Mucosa of descending colon (tissue), 3 donors: Measurements from ENCODE around the gene ELP4. TPM values are rescaled to one million over a fixed set of nuclear protein-coding genes. Genes with fewer than 3 reads are reported as not detected.

Source experiments
- ATAC-seq: fragments of 200-7000 bp; cut with Tn5 transposase; one replicate; pipeline ENCODE4 v1.9.1; 2020; ENCODE audit warnings: mild to moderate bottlenecking, moderate library complexity
- DNase-seq, 3 donors: peaks; one replicate each; pipeline ENCODE4 v3.0.0-alpha.2; 2020
- H3K36me3 ChIP-seq: fragments of 200-600 bp; one replicate; pipeline ENCODE4 v1.8.0; 2021; ENCODE audit warnings: low read depth, mild to moderate bottlenecking
- H3K4me1 ChIP-seq: fragments of 200-600 bp; one replicate; pipeline ENCODE4 v1.8.0; 2021; ENCODE audit warnings: low read depth, mild to moderate bottlenecking
- H3K4me3 ChIP-seq: fragments of 200-600 bp; one replicate; pipeline ENCODE4 v1.8.0; 2021; ENCODE audit warnings: mild to moderate bottlenecking
- H3K9me3 ChIP-seq: fragments of 200-600 bp; one replicate; pipeline ENCODE4 v1.8.0; 2021; ENCODE audit warnings: mild to moderate bottlenecking
- CTCF ChIP-seq: fragments of 200-600 bp; IDR thresholded peaks from one replicate; pipeline ENCODE4 v1.8.0; 2022; ENCODE audit warnings: antibody characterized with exemption, mild to moderate bottlenecking
- intact Hi-C, 2 donors: fragments of 100-400 bp; cut with DNase I in 1 of 2; cut with micrococcal nuclease in 1 of 2; formaldehyde crosslinking; loops; one replicate each; pipeline versions ENCODE4 v1.11.0 to v1.11.1; 2022; cut with DNase I, micrococcal nuclease
- total RNA-seq, 3 donors: library from RNA; stranded (reverse); fragmentation: NEBNext Ultra II Directional in 2 of 3; extraction: Animal tissue kit (Norgen Biotek cat#: 25700) in 2 of 3; gene quantifications; one replicate each; pipeline versions ENCODE4 v1.2.1 to v1.2.4, GENCODE V29; 2021 to 2023
- donor health status: DM: no; HTN: no; CAD: no; lungs with moderate emphysema.
- donor health status: DM: no; HTN: no; CAD: no.
- donor health status: DM: no; HTN: yes; CAD: no.

The ELP4 gene
- total RNA-seq, 3 donors from 2014 or later: 13.2 to 21.4 (median 18.7) TPM

- Histone ChIP-seq H3K36me3 (no peaks in the 10 kb centered on the region), H3K9me3 (no peaks in the 10 kb centered on the region), H3K4me3 (no peak overlapping the region), H3K4me1 (peaks cover 13% of the 10 kb centered on the region)
- intact Hi-C loops: no loop called here
- no peak for ATAC-seq
- TF ChIP-seq CTCF: no peak
- no peak for DNase-seq
Observed at GRCh38 chr11:31802609-31802989, 293.0 kb downstream of the ELP4 start.

GRCh38 chr11:31802990-31803812 is 293.6 kb downstream of the ELP4 start:
- intact Hi-C loops: no loop called here

GRCh38 chr11:31803813-31804311 is 294.3 kb downstream of the ELP4 start:
- no peak for TF ChIP-seq CTCF
- ATAC-seq (no peak), DNase-seq (no peak)
- H3K4me3 ChIP-seq: no peak overlapping the region
- no peaks in the 10 kb centered on the region for H3K9me3 ChIP-seq
- intact Hi-C loops: no loop called here
- peaks cover 13% of the 10 kb centered on the region for H3K4me1 ChIP-seq
- no peaks in the 10 kb centered on the region for H3K36me3 ChIP-seq

More at GRCh38 chr11:31802990-31803812, 293.6 kb downstream of the ELP4 start:
- TF ChIP-seq CTCF: no peak
- Histone ChIP-seq H3K9me3 (no peaks in the 10 kb centered on the region), H3K36me3 (no peaks in the 10 kb centered on the region), H3K4me3 (no peak overlapping the region), H3K4me1 (peaks cover 13% of the 10 kb centered on the region)
- ATAC-seq (no peak), DNase-seq (no peak)

GRCh38 chr11:31804312-31805036 is 294.9 kb downstream of the ELP4 start:
- ATAC-seq (no peak), DNase-seq (no peak)
- Histone ChIP-seq H3K4me1 (peaks cover 13% of the 10 kb centered on the region), H3K4me3 (no peak overlapping the region), H3K9me3 (no peaks in the 10 kb centered on the region), H3K36me3 (no peaks in the 10 kb centered on the region)
- TF ChIP-seq CTCF: no peak
- intact Hi-C loops: no loop called here

- H3K4me3 ChIP-seq: no peak overlapping the region
- H3K36me3 ChIP-seq: no peaks in the 10 kb centered on the region
- intact Hi-C loops: no loop called here
- no peaks in the 10 kb centered on the region for H3K9me3 ChIP-seq
- ATAC-seq: no peak
- DNase-seq: no peak
- TF ChIP-seq CTCF: no peak
- H3K4me1 ChIP-seq: peaks cover 14% of the 10 kb centered on the region
Observed at GRCh38 chr11:31805037-31805628, 295.6 kb downstream of the ELP4 start.
